ENCODE measurements around the gene MPRIP.

The MPRIP gene

GRCh38 chr17:17124341-17124740, 82.1 kb downstream of the MPRIP start:
- Histone ChIP-seq H3K27ac (ENCODE audit: low read length) (no peak overlapping the region), H3K4me1 (ENCODE audit: control insufficient read depth, low read depth, low read length) (no peaks in the 10 kb centered on the region), H3K9me3 (ENCODE audit: control insufficient read depth, low read depth, low read length) (no peaks in the 10 kb centered on the region), H3K4me3 (ENCODE audit: low read length) (no peak overlapping the region), H3K9ac (ENCODE audit: low read length) (no peak overlapping the region), H3K27me3 (ENCODE audit: control insufficient read depth, insufficient read depth, low read length) (no peaks in the 10 kb centered on the region), H3K36me3 (ENCODE audit: control insufficient read depth, low read depth, low read length) (no peaks in the 10 kb centered on the region)

GRCh38 chr17:17125136-17126084, 83.2 kb downstream of the MPRIP start:
- H3K9ac ChIP-seq (ENCODE audit: low read length) = no peak overlapping the region
- no peaks in the 10 kb centered on the region for H3K4me1 ChIP-seq (ENCODE audit: control insufficient read depth, low read depth, low read length)
- no peaks in the 10 kb centered on the region for H3K9me3 ChIP-seq (ENCODE audit: control insufficient read depth, low read depth, low read length)
- H3K27me3 ChIP-seq (ENCODE audit: control insufficient read depth, insufficient read depth, low read length) = no peaks in the 10 kb centered on the region
- H3K27ac ChIP-seq (ENCODE audit: low read length) = no peak overlapping the region
- no peak overlapping the region for H3K4me3 ChIP-seq (ENCODE audit: low read length)
- H3K36me3 ChIP-seq (ENCODE audit: control insufficient read depth, low read depth, low read length) = no peaks in the 10 kb centered on the region

GRCh38 chr17:17126131-17127110, 84.2 kb downstream of the MPRIP start:
- Histone ChIP-seq H3K36me3 (ENCODE audit: control insufficient read depth, low read depth, low read length) (no peaks in the 10 kb centered on the region), H3K9ac (ENCODE audit: low read length) (no peak overlapping the region), H3K4me1 (ENCODE audit: control insufficient read depth, low read depth, low read length) (peaks cover 1% of the 10 kb centered on the region), H3K27ac (ENCODE audit: low read length) (no peak overlapping the region), H3K4me3 (ENCODE audit: low read length) (no peak overlapping the region), H3K27me3 (ENCODE audit: control insufficient read depth, insufficient read depth, low read length) (no peaks in the 10 kb centered on the region), H3K9me3 (ENCODE audit: control insufficient read depth, low read depth, low read length) (no peaks in the 10 kb centered on the region)

GRCh38 chr17:17127156-17127555, 84.9 kb downstream of the MPRIP start:
- Histone ChIP-seq H3K36me3 (ENCODE audit: control insufficient read depth, low read depth, low read length) (no peaks in the 10 kb centered on the region), H3K9me3 (ENCODE audit: control insufficient read depth, low read depth, low read length) (no peaks in the 10 kb centered on the region), H3K27ac (ENCODE audit: low read length) (no peak overlapping the region), H3K4me3 (ENCODE audit: low read length) (no peak overlapping the region), H3K9ac (ENCODE audit: low read length) (no peak overlapping the region), H3K27me3 (ENCODE audit: control insufficient read depth, insufficient read depth, low read length) (no peaks in the 10 kb centered on the region), H3K4me1 (ENCODE audit: control insufficient read depth, low read depth, low read length) (peaks cover 8% of the 10 kb centered on the region)

GRCh38 chr17:17127730-17128291, 85.6 kb downstream of the MPRIP start:
- no peaks in the 10 kb centered on the region for H3K27me3 ChIP-seq (ENCODE audit: control insufficient read depth, insufficient read depth, low read length)
- H3K9me3 ChIP-seq (ENCODE audit: control insufficient read depth, low read depth, low read length) = no peaks in the 10 kb centered on the region
- H3K4me1 ChIP-seq (ENCODE audit: control insufficient read depth, low read depth, low read length) = peaks cover 10% of the 10 kb centered on the region
- no peak overlapping the region for H3K4me3 ChIP-seq (ENCODE audit: low read length)
- no peaks in the 10 kb centered on the region for H3K36me3 ChIP-seq (ENCODE audit: control insufficient read depth, low read depth, low read length)
- no peak overlapping the region for H3K27ac ChIP-seq (ENCODE audit: low read length)
- no peak overlapping the region for H3K9ac ChIP-seq (ENCODE audit: low read length)

- no peak overlapping the region for H3K27ac ChIP-seq (ENCODE audit: low read length)
- no peaks in the 10 kb centered on the region for H3K27me3 ChIP-seq (ENCODE audit: control insufficient read depth, insufficient read depth, low read length)
- peaks cover 10% of the 10 kb centered on the region for H3K4me1 ChIP-seq (ENCODE audit: control insufficient read depth, low read depth, low read length)
- H3K4me3 ChIP-seq (ENCODE audit: low read length) = no peak overlapping the region
- H3K9me3 ChIP-seq (ENCODE audit: control insufficient read depth, low read depth, low read length) = no peaks in the 10 kb centered on the region
- H3K36me3 ChIP-seq (ENCODE audit: control insufficient read depth, low read depth, low read length) = no peaks in the 10 kb centered on the region
- H3K9ac ChIP-seq (ENCODE audit: low read length) = no peak overlapping the region
Measured at GRCh38 chr17:17128476-17129075, 86.3 kb downstream of the MPRIP start.

GRCh38 chr17:17129466-17129865, 87.2 kb downstream of the MPRIP start:
- no peaks in the 10 kb centered on the region for H3K36me3 ChIP-seq (ENCODE audit: control insufficient read depth, low read depth, low read length)
- H3K27me3 ChIP-seq (ENCODE audit: control insufficient read depth, insufficient read depth, low read length) = no peaks in the 10 kb centered on the region
- no peaks in the 10 kb centered on the region for H3K9me3 ChIP-seq (ENCODE audit: control insufficient read depth, low read depth, low read length)
- H3K4me3 ChIP-seq (ENCODE audit: low read length) = no peak overlapping the region
- H3K4me1 ChIP-seq (ENCODE audit: control insufficient read depth, low read depth, low read length) = peaks cover 10% of the 10 kb centered on the region
- H3K27ac ChIP-seq (ENCODE audit: low read length) = no peak overlapping the region
- no peak overlapping the region for H3K9ac ChIP-seq (ENCODE audit: low read length)

GRCh38 chr17:17130077-17130844, 88.0 kb downstream of the MPRIP start:
- Histone ChIP-seq H3K9me3 (ENCODE audit: control insufficient read depth, low read depth, low read length) (no peaks in the 10 kb centered on the region), H3K36me3 (ENCODE audit: control insufficient read depth, low read depth, low read length) (no peaks in the 10 kb centered on the region), H3K4me1 (ENCODE audit: control insufficient read depth, low read depth, low read length) (peaks cover 10% of the 10 kb centered on the region), H3K27me3 (ENCODE audit: control insufficient read depth, insufficient read depth, low read length) (no peaks in the 10 kb centered on the region), H3K27ac (ENCODE audit: low read length) (no peak overlapping the region), H3K4me3 (ENCODE audit: low read length) (no peak overlapping the region), H3K9ac (ENCODE audit: low read length) (no peak overlapping the region)

- Histone ChIP-seq H3K4me3 (ENCODE audit: low read length) (no peak overlapping the region), H3K9me3 (ENCODE audit: control insufficient read depth, low read depth, low read length) (no peaks in the 10 kb centered on the region), H3K27ac (ENCODE audit: low read length) (no peak overlapping the region), H3K4me1 (ENCODE audit: control insufficient read depth, low read depth, low read length) (peaks cover 10% of the 10 kb centered on the region), H3K9ac (ENCODE audit: low read length) (no peak overlapping the region), H3K36me3 (ENCODE audit: control insufficient read depth, low read depth, low read length) (peaks cover 7% of the 10 kb centered on the region), H3K27me3 (ENCODE audit: control insufficient read depth, insufficient read depth, low read length) (no peaks in the 10 kb centered on the region)
Measured at GRCh38 chr17:17131839-17132238, 89.6 kb downstream of the MPRIP start.

- Histone ChIP-seq H3K4me1 (ENCODE audit: control insufficient read depth, low read depth, low read length) (peaks cover 10% of the 10 kb centered on the region), H3K27me3 (ENCODE audit: control insufficient read depth, insufficient read depth, low read length) (no peaks in the 10 kb centered on the region), H3K9me3 (ENCODE audit: control insufficient read depth, low read depth, low read length) (no peaks in the 10 kb centered on the region), H3K27ac (ENCODE audit: low read length) (no peak overlapping the region), H3K9ac (ENCODE audit: low read length) (no peak overlapping the region), H3K36me3 (ENCODE audit: control insufficient read depth, low read depth, low read length) (peaks cover 7% of the 10 kb centered on the region), H3K4me3 (ENCODE audit: low read length) (no peak overlapping the region)
Measured at GRCh38 chr17:17132746-17133145, 90.5 kb downstream of the MPRIP start.
